Measurements from ENCODE around the gene PHACTR4. TPM values are rescaled to one million over a fixed set of nuclear protein-coding genes. Genes with fewer than 3 reads are reported as not detected.
A peak's percentile ranks its signal among the peaks of the same experiment; 100 is the strongest.

Gene PHACTR4
- total and polyA plus RNA-seq, 10 of the 15 experiments (the other 5 are each of a cell fraction or from before 2014, with no cell fraction given): 8.9 to 34.2 (median 12.5) TPM

Small RNAs within 50 kb of the gene (small RNA-seq; reads per million reads assigned to genes)
- gene RF00019: not detected
- gene RNU6ATAC27P: not detected
- gene SNORA73A: not detected
- 18.6 reads per million, percentile 97 among the genes with 10 or more reads in this experiment for gene SNORA73B

Other genes starting within 250 kb of the PHACTR4 start
Only the 7 nearest of the 8 such genes appear.
- gene PTAFR, start 193.1 kb upstream of the PHACTR4 start, total RNA-seq (2014; rRNA removed): 18.1 and 23.9 TPM in 2 replicates
- 20.1 and 20.2 TPM in 2 replicates for gene PTAFR, start 193.1 kb upstream of the PHACTR4 start, total RNA-seq (2014; rRNA removed; fragmentation: Illumina TruSeq; extraction: Trizol)
- gene PTAFR, start 193.1 kb upstream of the PHACTR4 start, total RNA-seq (2021): 25.5 and 28.4 TPM in 2 replicates
- 167 and 251 TPM in 2 replicates for gene PTAFR, start 193.1 kb upstream of the PHACTR4 start, polyA plus RNA-seq (2011; rRNA removed)
- gene PTAFR, start 193.1 kb upstream of the PHACTR4 start, polyA plus RNA-seq (2014; fragmentation: Illumina TruSeq; extraction: Trizol): 30.6 and 31.1 TPM in 2 replicates
- gene PTAFR, start 193.1 kb upstream of the PHACTR4 start, polyA plus RNA-seq (2014; fragmentation: Nextera tagmentation; extraction: Ambion mirVana): 10 to 100 TPM; 29.8 to 57.7 TPM
- gene PTAFR, start 193.1 kb upstream of the PHACTR4 start, polyA plus RNA-seq (2014; rRNA removed): 25.5 and 31.3 TPM in 2 replicates
- 10 to 100 TPM; 17.5 to 18.2 TPM for gene PTAFR, start 193.1 kb upstream of the PHACTR4 start, polyA plus RNA-seq (2016; fragmentation: Nextera tagmentation; extraction: Ambion mirVana)
- gene DNAJC8, start 136.7 kb upstream of the PHACTR4 start, total RNA-seq (2014; rRNA removed): 91.2 and 109 TPM in 2 replicates
- gene DNAJC8, start 136.7 kb upstream of the PHACTR4 start, total RNA-seq (2014; rRNA removed; fragmentation: Illumina TruSeq; extraction: Trizol): 152 and 155 TPM in 2 replicates
- gene DNAJC8, start 136.7 kb upstream of the PHACTR4 start, total RNA-seq (2021): 109 and 111 TPM in 2 replicates
- 137 and 176 TPM in 2 replicates for gene DNAJC8, start 136.7 kb upstream of the PHACTR4 start, polyA plus RNA-seq (2011; rRNA removed)
- 251 and 323 TPM in 2 replicates for gene DNAJC8, start 136.7 kb upstream of the PHACTR4 start, polyA plus RNA-seq (2014; fragmentation: Illumina TruSeq; extraction: Trizol)
- 100 to 1,000 TPM; 209 to 296 TPM for gene DNAJC8, start 136.7 kb upstream of the PHACTR4 start, polyA plus RNA-seq (2014; fragmentation: Nextera tagmentation; extraction: Ambion mirVana)
- 95.0 and 106 TPM in 2 replicates for gene DNAJC8, start 136.7 kb upstream of the PHACTR4 start, polyA plus RNA-seq (2014; rRNA removed)
- gene DNAJC8, start 136.7 kb upstream of the PHACTR4 start, polyA plus RNA-seq (2016; fragmentation: Nextera tagmentation; extraction: Ambion mirVana): 100 to 1,000 TPM; 149 to 155 TPM
- gene ATP5IF1, start 133.6 kb upstream of the PHACTR4 start, total RNA-seq (2014; rRNA removed): 515 and 527 TPM in 2 replicates
- gene ATP5IF1, start 133.6 kb upstream of the PHACTR4 start, total RNA-seq (2014; rRNA removed; fragmentation: Illumina TruSeq; extraction: Trizol): 256 and 286 TPM in 2 replicates
- 314 and 320 TPM in 2 replicates for gene ATP5IF1, start 133.6 kb upstream of the PHACTR4 start, total RNA-seq (2021)
- gene ATP5IF1, start 133.6 kb upstream of the PHACTR4 start, polyA plus RNA-seq (2011; rRNA removed): 279 and 352 TPM in 2 replicates
- 146 and 253 TPM in 2 replicates for gene ATP5IF1, start 133.6 kb upstream of the PHACTR4 start, polyA plus RNA-seq (2014; fragmentation: Illumina TruSeq; extraction: Trizol)
- gene ATP5IF1, start 133.6 kb upstream of the PHACTR4 start, polyA plus RNA-seq (2014; fragmentation: Nextera tagmentation; extraction: Ambion mirVana): 100 to 1,000 TPM; 296 to 883 TPM
- 892 and 1,008 TPM in 2 replicates for gene ATP5IF1, start 133.6 kb upstream of the PHACTR4 start, polyA plus RNA-seq (2014; rRNA removed)
- gene ATP5IF1, start 133.6 kb upstream of the PHACTR4 start, polyA plus RNA-seq (2016; fragmentation: Nextera tagmentation; extraction: Ambion mirVana): 1,000 to 10,000 TPM; 1,209 to 1,210 TPM
- 18.3 and 22.1 TPM in 2 replicates for gene SESN2, start 110.2 kb upstream of the PHACTR4 start, total RNA-seq (2014; rRNA removed)
- 7.6 and 8.6 TPM in 2 replicates for gene SESN2, start 110.2 kb upstream of the PHACTR4 start, total RNA-seq (2014; rRNA removed; fragmentation: Illumina TruSeq; extraction: Trizol)
- gene SESN2, start 110.2 kb upstream of the PHACTR4 start, total RNA-seq (2021): 21.7 and 23.9 TPM in 2 replicates
- gene SESN2, start 110.2 kb upstream of the PHACTR4 start, polyA plus RNA-seq (2011; rRNA removed): 7.0 and 16.7 TPM in 2 replicates
- 6.9 and 13.4 TPM in 2 replicates for gene SESN2, start 110.2 kb upstream of the PHACTR4 start, polyA plus RNA-seq (2014; fragmentation: Illumina TruSeq; extraction: Trizol)
- 1 to 10 TPM; 1.5 to 2.7 TPM for gene SESN2, start 110.2 kb upstream of the PHACTR4 start, polyA plus RNA-seq (2014; fragmentation: Nextera tagmentation; extraction: Ambion mirVana)
- gene SESN2, start 110.2 kb upstream of the PHACTR4 start, polyA plus RNA-seq (2014; rRNA removed): 19.0 and 21.7 TPM in 2 replicates
- gene SESN2, start 110.2 kb upstream of the PHACTR4 start, polyA plus RNA-seq (2016; fragmentation: Nextera tagmentation; extraction: Ambion mirVana): 10 to 100 TPM; 33.0 to 40.9 TPM
- gene MED18, start 40.7 kb upstream of the PHACTR4 start, total RNA-seq (2014; rRNA removed): 24.1 and 24.9 TPM in 2 replicates
- gene MED18, start 40.7 kb upstream of the PHACTR4 start, total RNA-seq (2014; rRNA removed; fragmentation: Illumina TruSeq; extraction: Trizol): 21.2 and 23.9 TPM in 2 replicates
- gene MED18, start 40.7 kb upstream of the PHACTR4 start, total RNA-seq (2021): 19.3 and 21.9 TPM in 2 replicates
- 42.2 and 45.7 TPM in 2 replicates for gene MED18, start 40.7 kb upstream of the PHACTR4 start, polyA plus RNA-seq (2011; rRNA removed)
- 28.1 and 33.5 TPM in 2 replicates for gene MED18, start 40.7 kb upstream of the PHACTR4 start, polyA plus RNA-seq (2014; fragmentation: Illumina TruSeq; extraction: Trizol)
- 10 to 100 TPM; 31.3 to 33.3 TPM for gene MED18, start 40.7 kb upstream of the PHACTR4 start, polyA plus RNA-seq (2014; fragmentation: Nextera tagmentation; extraction: Ambion mirVana)
- gene MED18, start 40.7 kb upstream of the PHACTR4 start, polyA plus RNA-seq (2014; rRNA removed): 20.9 and 22.1 TPM in 2 replicates
- gene MED18, start 40.7 kb upstream of the PHACTR4 start, polyA plus RNA-seq (2016; fragmentation: Nextera tagmentation; extraction: Ambion mirVana): 10 to 100 TPM; 23.1 to 25.7 TPM
- gene RCC1, start 136.3 kb downstream of the PHACTR4 start, total RNA-seq (2014; rRNA removed): 69.0 and 78.6 TPM in 2 replicates
- gene RCC1, start 136.3 kb downstream of the PHACTR4 start, total RNA-seq (2014; rRNA removed; fragmentation: Illumina TruSeq; extraction: Trizol): 66.3 and 71.8 TPM in 2 replicates
- 79.4 and 86.2 TPM in 2 replicates for gene RCC1, start 136.3 kb downstream of the PHACTR4 start, total RNA-seq (2021)
- 45.4 and 64.5 TPM in 2 replicates for gene RCC1, start 136.3 kb downstream of the PHACTR4 start, polyA plus RNA-seq (2011; rRNA removed)
- gene RCC1, start 136.3 kb downstream of the PHACTR4 start, polyA plus RNA-seq (2014; fragmentation: Illumina TruSeq; extraction: Trizol): 69.6 and 99.4 TPM in 2 replicates
- 10 to 100 TPM in 1 of 2 experiments, 1 to 10 TPM in 1; 8.3 to 15.2 TPM for gene RCC1, start 136.3 kb downstream of the PHACTR4 start, polyA plus RNA-seq (2014; fragmentation: Nextera tagmentation; extraction: Ambion mirVana)
- 77.5 and 85.3 TPM in 2 replicates for gene RCC1, start 136.3 kb downstream of the PHACTR4 start, polyA plus RNA-seq (2014; rRNA removed)
- 10 to 100 TPM; 71.0 to 78.7 TPM for gene RCC1, start 136.3 kb downstream of the PHACTR4 start, polyA plus RNA-seq (2016; fragmentation: Nextera tagmentation; extraction: Ambion mirVana)
- 24.3 and 28.2 TPM in 2 replicates for gene TRNAU1AP, start 183.3 kb downstream of the PHACTR4 start, total RNA-seq (2014; rRNA removed)
- gene TRNAU1AP, start 183.3 kb downstream of the PHACTR4 start, total RNA-seq (2014; rRNA removed; fragmentation: Illumina TruSeq; extraction: Trizol): 26.2 and 29.5 TPM in 2 replicates
- 30.8 and 35.6 TPM in 2 replicates for gene TRNAU1AP, start 183.3 kb downstream of the PHACTR4 start, total RNA-seq (2021)
- gene TRNAU1AP, start 183.3 kb downstream of the PHACTR4 start, polyA plus RNA-seq (2011; rRNA removed): 60.7 and 67.0 TPM in 2 replicates
- gene TRNAU1AP, start 183.3 kb downstream of the PHACTR4 start, polyA plus RNA-seq (2014; fragmentation: Illumina TruSeq; extraction: Trizol): 28.5 and 34.3 TPM in 2 replicates
- 10 to 100 TPM; 53.1 to 53.8 TPM for gene TRNAU1AP, start 183.3 kb downstream of the PHACTR4 start, polyA plus RNA-seq (2014; fragmentation: Nextera tagmentation; extraction: Ambion mirVana)
- 25.8 and 34.3 TPM in 2 replicates for gene TRNAU1AP, start 183.3 kb downstream of the PHACTR4 start, polyA plus RNA-seq (2014; rRNA removed)
- gene TRNAU1AP, start 183.3 kb downstream of the PHACTR4 start, polyA plus RNA-seq (2016; fragmentation: Nextera tagmentation; extraction: Ambion mirVana): 10 to 100 TPM; 28.5 to 32.8 TPM